NCI-H526 treated with DMSO at 0.1 percent for 48 hours (cell line): Measurements from ENCODE around the gene VCAN.

Source experiments
- DNase-seq: peaks from one replicate; lab custom pipeline; 2025; lab: John Stamatoyannopoulos, UW

VCAN gene

DNA sequence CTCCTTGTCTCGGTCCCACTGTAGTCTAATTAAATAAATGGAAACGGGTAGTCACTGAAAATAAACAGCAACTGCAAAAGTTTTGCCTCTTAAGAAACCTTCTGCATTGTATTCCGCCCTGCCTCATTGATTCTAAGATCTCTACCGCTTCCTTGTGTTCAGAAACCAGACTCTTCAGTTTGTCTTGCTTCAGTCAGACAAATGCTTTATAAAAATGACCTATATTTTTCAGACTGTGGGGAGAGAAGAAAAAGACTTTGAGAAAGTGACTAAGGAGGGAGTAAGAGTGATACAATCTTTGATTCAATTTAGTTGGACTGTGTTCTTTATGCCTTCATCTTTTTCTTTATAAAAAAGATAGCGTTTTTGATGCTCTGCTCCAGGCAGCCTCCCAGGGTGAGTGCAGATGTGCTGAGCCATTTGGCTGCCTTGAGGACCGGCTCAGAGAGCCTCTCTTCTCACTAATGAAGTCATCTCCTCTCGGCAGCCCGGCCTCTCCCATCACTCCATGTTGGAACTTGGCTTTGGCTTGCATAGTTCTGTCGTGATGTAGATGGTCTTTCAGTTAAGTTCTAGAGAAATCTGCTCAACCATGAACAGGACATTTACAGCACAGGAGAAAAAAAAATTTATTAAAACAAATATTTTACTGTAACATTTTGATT lies 4.0 kb upstream of the VCAN start:
- DNase-seq: no peak

DNA sequence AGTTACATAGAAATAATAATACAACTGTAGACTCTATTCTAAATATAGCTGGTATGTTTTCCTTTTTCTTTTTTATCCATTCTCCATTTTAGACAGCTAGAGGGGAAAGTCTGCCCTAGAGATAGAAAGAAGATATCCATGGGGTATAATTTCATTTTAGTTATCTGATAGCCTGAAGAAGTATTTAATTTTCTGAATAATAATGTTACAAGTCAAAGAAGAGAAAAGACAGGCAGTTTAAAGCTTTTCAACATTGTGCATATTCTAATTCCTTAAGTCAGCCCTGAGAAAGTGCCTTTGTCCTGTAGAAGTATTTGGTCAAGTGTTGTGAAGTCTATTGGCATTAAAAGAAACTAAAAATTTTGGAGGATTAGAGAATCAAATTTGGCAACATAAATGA lies 2.5 kb upstream of the VCAN start:
- no peak for DNase-seq

DNA sequence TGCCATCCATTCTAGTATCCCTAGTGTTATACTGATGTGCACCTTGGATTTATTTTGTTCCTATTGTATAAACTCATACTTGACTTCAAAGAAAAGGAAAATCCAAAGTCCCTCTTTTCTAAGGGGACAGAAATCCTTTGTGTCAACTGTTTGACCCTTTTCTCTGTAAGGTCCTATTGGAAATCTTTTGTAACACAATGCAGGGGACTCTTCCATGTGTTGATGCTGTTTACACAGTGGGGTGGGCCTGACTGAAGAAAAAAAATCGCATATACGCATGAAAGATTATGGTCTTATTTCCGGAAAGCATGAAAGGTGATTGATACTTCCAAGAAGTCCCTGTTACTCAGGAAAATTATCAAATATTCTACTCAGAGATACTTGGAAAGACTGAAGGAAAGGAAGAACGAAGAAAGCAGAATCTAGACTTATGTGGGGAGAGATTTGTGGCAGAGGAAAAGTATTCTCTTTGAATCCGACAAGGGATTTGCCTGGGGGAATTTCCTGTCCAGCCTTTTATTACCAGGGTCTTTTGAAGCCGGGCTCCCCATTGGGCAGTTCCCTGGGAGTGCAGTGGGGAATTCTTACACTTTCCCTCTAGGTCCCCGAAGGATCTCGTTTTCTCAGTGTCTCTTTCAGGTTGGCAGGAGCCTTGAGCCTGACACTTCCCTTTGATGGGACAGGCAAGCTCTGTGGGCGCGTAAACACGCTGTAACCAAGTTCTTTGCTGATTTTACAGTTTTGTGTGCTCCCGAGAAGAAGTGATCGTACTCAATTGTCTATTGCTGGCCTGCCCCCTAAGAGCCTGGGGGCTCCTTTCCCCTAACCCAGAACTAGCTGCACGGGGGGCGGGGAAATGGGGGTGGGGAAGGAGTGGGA lies 779 bp upstream of the VCAN start:
- no peak for DNase-seq

DNA sequence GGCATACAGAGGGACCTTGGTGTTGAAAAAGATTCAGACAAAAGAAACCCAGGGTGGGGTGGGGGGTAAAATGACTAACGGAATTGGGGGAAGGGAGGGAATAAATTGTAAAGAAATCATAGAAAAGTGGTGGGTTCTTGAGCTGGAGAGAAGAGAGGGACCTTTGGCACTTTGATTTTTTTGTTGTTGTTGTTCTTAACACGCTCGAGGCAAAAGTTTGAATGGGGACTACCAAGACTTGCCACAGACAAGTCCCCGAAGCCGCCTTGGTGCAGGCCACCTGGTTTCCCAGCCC lies 616 bp downstream of the VCAN start:
- DNase-seq: no peak

DNA sequence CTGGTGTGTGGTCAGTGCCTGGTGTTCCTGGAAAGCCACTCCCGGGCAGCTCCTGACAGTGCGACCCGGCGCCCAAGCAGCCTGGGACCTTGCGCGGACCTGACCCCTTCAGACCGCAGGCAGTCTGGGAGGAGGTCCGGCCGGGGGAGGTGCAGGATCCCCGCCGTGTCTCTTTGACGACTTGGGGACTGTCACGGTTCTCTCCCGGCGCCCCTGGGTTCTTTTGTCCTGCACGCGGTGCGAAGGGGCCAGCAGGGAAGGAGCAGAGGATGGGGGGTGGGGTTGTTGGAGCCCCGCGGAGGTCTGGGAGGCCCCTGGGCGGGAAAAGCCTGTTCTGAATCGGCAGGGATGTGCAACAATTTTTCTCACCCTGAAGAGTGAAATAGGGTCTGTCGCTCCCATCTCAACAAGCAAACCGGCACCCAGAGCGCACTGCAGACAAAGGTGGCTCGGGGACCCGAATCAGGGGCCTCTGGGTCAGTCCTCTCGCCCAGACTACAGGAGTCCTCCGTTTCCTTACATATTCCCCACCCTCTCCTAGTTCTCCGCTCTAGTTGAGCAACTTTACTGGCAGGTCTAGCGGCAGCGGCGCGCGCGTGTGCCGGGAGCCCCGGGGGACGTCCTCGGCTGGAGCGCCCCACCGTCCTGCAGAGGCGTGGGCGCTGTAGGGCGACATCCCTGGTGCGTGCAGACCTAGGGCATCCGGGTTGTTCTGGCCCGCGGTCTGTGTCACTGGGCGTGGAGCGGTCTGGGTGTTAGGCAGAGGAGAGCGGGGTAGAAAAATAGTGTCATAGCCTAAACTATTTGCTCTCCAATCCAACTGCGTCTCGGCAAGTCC lies 1.2 kb downstream of the VCAN start:
- no peak for DNase-seq

DNA sequence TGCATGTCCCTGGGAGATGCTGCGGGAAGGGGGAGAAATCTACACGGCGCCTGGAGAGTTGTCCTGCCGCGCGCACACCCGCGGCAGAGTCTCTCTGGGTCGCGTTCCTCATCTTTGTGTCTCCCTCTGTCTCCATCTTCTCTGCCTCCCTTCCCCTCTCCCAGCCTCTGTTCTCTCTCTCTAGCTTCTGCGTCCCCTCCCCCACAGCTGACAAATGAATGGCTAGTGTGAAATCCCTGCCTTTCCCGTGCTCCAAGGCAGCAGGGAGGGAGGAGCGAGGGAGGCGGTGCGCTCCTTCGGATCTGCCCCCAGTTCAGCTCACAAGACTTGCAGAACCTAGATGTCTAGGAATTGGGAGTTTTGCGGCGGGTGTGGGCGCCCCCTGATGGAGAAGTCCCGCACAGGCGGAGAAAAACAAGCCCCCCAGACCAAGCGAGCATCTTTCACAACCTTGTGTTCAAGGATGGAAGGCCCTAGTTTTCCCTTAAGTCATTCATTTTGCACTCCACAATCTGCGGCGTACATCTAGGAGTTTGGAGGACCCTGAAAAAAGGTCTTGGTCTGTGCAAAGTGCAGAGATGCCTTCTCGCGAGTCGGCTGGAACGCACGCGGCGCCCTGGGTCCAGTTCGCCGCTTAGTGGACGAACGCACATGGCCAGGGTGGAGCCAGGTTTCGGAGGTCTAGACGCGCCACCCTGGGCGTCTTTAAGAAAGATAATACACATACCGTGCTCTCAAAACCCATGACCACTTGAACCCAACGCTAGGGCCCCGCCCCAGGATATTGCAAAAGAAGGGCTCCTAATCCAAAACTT lies 2.0 kb downstream of the VCAN start:
- peak; percentile 20 for DNase-seq

DNA sequence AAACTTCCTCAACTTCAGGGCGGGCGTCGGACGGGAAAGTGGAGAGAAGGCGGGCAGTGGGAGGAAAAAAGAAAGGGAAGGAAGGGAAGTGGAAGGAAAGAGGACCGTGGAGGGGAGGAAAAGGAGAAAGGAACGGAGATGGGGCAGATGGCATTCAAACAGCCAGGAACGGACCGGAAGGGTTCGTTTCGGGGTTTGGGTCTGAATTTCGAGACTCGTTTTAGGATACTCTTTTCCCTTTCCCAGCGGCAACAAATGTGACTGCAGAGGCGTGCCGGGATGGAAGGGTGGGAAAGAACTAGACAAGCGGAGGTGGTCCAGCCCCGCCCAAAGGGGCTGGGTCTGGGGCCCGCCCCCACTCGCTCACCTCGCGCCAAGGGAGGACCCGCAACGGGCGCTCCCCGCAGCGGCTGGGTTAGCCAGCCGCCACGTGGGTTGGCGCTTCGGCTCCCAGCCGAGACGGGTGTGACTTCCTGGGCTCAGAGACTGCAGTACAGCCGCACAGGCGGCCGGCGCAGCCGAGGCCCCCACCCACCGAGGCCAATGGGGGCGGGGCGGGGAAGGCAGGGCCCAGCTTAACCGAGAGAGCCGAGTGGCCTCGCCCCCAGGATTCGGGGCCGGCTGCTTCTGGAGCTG lies 2.7 kb downstream of the VCAN start:
- peak; percentile 25 for DNase-seq

DNA sequence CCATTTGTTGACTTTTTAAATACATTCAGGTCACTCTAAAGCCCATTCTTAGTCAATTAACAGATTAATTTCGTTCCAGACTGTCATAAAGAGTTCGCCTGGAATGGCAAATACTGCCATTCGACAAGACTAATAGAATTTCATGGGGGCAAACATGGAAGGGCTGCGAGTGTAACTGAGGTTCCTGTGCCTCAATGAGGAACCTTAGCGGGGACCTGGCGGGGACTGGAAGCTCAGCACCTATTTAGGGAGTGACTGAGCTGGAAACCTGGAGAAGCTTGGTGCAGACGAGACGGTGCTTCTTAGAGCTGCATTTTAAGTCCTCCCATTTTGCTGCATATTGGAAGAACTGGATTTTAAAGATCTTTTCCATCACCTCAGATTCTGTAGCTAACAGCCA lies 3.4 kb downstream of the VCAN start:
- no peak for DNase-seq

DNA sequence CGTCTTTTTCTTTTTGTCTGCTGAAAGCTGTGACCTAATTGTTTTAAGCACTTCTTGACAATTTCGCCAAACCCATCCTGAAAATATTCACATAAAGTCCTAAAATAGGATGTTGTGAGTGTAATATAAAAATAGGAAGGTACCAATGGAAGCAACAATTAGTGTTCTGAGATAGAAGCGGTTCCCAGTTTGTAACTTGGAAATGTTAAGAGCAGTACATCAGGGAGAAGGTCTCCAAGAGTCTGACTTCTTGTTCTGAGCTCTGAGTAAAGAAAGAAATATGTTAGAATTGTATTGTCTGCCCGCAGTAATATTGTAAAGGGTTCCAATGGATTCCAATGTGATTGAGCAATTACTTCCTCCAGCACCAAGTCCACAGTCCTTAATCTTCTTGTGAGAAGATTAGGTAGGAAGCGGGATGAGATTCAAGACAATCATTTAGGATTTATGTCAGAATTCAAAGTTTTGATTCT lies 3.9 kb downstream of the VCAN start:
- no peak for DNase-seq

DNA sequence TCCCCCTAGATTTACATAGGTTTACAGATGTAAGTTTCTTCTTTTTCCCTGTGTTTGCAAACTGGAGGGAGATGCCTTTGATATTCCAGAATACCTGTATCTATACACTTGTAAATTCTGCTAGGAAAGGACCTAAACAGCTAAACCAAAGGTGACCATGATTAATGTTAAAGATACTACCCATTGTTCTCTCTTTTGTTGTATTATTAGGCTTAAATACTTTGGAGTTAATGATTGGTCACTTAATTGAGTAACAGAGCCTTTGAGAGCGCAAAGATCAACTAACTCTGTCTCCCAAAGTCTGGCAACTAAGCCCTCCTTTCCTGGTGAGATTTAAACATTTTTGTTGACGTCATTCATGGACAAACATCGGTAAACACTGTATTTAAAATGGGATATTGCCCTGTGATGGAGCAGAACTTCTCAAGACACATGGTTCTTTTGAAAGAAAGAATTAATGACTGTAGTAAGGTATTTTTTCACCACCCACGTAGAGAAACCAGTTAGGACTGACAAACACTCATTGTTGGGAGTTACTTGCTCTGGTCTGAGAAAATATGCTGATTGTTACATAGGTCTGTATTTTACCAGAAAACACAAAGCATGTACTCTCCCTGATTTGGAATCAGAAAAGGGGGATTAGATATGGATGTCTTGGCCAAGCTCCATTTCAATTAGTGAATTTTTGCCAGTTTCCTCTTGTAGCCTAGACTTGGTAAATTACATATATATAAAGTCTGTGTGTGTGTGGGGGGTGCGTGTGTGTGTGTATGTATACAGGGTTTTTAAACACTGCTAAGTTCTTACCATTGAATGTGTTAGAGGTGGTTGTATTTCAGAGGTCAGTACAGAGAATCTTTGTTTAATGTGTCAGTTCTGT lies 4.6 kb downstream of the VCAN start:
- DNase-seq: no peak

DNA sequence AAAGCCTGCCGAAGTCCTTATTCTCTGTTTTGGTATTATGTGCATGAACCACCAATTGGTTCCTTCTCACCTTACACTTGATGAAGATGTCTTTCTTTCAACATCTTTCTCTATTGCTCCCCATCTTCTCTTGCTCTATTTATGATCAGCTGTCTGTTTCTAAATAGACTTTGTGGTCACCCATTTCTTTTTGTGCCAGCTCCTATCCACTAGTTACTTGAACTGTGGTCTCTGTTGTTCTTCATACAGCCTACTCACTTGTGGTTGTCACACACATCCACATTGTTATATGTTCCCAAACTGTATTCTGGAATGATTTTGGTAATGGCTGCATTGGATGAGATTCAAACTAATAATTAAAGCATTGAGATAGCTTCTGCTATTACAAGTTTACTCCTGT lies 11.4 kb downstream of the VCAN start:
- no peak for DNase-seq

DNA sequence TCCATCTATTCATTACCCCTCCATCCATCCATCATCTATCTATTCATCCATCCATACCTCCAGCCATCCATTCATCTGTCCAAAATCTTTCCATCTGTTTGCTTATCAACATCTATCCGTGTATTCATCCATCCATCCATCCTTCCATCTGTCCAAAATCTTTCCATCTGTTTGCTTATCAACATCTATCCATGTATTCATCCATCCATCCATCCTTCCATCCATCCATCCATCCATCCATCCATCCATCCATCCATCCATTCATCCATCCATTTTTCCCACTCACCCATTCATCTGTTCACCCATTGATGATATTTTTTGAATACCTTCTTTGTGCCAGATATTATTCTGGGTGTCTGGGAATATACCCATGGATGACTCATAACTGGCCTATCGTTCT lies 12.8 kb downstream of the VCAN start:
- no peak for DNase-seq

DNA sequence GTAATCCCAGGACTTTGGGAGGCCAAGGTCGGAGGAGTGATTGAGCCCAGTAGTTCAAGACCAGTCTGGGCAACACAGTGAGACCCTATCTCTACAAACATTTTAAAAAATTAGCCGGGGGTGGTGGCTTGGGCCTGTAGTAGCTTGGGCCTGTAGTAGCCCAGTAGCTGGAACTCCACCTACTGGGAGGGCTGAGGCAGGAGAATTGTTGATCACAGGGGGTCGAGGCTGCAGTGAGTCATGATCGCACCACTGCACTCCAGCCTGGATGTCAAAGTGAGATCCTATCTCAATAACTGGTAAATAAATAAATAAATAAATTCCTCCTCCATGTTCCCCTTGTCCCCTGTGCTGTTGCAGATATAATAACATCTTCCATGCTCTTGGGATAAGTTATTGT lies 14.3 kb downstream of the VCAN start:
- no peak for DNase-seq

DNA sequence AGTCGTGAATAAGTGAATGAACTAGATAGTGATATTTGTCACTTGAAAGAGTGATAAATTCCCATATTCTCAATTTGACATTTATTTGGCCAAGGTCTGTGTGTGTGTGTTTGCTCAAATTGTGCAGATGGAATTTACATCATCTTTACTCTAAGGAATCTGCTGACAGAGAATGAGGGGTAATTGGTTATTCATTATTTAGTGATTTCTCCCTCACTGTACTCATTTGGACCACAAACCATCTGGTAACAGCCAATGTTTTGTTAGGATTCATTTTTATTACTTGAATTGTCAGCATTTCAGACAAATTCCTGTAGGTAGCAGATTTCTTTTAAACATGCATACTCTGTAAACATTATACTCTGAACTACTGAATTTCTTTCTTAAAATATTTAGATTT lies 15.6 kb downstream of the VCAN start:
- no peak for DNase-seq

DNA sequence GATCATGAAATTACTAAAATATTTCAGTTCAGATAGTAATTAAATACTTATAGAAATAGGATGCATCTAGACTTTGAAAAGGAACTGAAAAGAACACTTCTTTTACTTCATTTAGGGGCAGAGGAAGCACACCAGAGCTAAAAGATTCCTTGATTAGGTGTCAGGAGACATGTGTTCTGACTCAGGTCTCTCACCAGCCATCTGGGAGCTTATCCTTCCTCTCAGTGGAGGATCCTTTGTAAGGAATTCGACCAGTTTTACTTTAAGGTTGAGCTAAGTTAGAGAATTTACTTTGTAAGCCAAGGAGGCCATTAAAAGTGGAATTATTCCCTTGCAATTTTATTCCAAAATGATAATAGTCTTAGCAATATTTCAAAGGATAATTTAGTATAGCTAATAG lies 16.7 kb downstream of the VCAN start:
- no peak for DNase-seq

DNA sequence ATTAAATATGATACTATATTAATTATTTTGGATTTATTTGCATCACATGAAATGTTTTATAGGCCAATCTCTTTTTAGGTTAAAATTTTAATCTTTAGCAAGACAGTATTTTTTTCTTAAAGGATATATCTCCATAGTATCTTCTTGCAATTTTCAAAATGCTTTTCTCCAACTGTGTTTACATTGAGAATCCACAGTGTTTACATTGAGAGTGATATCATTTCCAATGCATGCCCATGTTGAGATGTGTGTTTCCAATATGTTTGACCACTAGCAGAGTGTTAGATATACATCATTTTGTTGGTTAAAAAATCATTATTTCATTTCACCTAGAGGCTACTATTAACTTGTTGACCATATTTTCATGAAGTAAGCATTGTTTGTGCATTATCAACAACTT lies 17.3 kb downstream of the VCAN start:
- no peak for DNase-seq

DNA sequence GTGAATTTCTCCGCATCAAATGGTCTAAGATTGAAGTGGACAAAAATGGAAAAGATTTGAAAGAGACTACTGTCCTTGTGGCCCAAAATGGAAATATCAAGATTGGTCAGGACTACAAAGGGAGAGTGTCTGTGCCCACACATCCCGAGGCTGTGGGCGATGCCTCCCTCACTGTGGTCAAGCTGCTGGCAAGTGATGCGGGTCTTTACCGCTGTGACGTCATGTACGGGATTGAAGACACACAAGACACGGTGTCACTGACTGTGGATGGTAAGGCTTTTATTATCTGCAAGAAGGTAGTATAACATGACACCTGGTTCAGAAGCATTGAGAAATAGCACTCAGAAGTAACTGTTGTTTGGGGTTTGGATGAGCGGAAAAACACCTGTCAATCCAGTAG lies 18.7 kb downstream of the VCAN start:
- DNase-seq: no peak

DNA sequence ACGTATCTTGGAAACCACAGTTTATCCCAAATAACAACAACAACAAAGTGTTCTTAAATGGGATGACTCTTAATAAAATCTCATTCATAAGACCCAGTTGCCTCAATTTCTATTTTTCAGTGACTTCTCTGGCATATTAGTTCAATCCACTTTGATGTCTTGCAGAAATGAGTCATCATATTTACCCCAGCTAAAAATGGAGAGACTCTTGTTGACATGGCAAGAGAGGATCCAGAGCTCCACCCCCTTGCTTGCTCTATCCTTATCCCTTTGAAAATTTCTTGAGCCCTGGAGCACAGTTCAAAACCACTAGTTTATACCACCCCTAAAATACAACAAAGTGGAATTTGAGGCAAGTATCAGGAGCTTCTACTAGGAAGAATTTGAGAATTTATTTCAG lies 20.8 kb downstream of the VCAN start:
- DNase-seq: no peak

DNA sequence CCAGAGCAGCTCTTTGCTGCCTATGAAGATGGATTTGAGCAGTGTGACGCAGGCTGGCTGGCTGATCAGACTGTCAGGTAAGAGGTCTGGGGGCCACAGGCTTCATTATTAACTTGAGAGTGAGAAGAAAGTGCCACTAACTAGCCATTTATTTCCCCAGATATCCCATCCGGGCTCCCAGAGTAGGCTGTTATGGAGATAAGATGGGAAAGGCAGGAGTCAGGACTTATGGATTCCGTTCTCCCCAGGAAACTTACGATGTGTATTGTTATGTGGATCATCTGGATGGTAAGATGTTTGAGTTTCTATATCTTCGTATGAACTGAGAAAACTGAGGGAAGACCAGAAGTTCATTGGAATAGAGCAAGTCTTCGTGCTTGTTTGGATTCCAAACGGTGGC lies 22.1 kb downstream of the VCAN start:
- DNase-seq: no peak

DNA sequence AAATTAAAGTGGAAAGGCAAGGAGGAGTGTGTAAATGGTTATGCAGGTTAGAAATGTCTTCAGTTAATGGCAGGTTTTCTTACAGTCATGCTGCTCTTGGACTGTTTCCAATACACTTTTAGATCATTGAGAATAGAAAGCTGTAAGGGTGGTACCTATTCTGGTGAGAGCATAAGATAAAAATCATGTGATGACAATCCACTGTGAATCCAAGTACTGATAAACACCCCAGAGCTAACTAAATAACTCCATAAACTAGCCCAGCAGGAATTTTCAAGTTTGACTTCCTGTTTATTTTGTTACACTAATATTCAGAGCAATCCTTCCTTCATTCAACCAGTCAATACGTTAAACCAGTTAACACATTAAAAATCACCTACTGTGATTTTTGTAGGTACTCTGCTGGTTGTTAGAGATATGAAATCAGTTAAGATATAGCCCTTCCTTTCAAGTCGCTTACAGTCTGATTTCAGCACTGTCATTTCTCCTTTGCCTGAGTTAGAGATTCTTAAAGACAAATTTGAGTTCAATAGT lies 22.6 kb downstream of the VCAN start:
- DNase-seq: no peak
